ENCODE results near the gene DIDO1. TPM values are rescaled to one million over a fixed set of nuclear protein-coding genes. Genes with fewer than 3 reads are reported as not detected.

The DIDO1 gene
- total RNA-seq, 3 donors from 2014 or later (not counting 1 experiment from before 2014, with no cell fraction given), result 79.5 to 116 (median 83.4) TPM

GRCh38 chr20:62832951-62833391 lies 93.3 kb downstream of the DIDO1 start:
- Histone ChIP-seq H3K9me3 (ENCODE audit: control insufficient read depth, insufficient read depth, low read length) (no peaks in the 10 kb centered on the region), H3K36me3 (ENCODE audit: control insufficient read depth, insufficient read depth, low read length) (no peaks in the 10 kb centered on the region), H3K27me3 (ENCODE audit: control insufficient read depth, insufficient read depth, low read length) (no peaks in the 10 kb centered on the region), H3K27ac (ENCODE audit: low read length) (no peak overlapping the region), H3K4me1 (ENCODE audit: control insufficient read depth, insufficient read depth, low read length) (peaks cover 24% of the 10 kb centered on the region), H3K4me3 (ENCODE audit: low read length) (peak overlapping the region; percentile 14)
- Mint-ChIP-seq H3K9me3 (no peaks in the 10 kb centered on the region), H3K27ac (no peak overlapping the region), H3K4me3 (no peak overlapping the region), H3K27me3 (ENCODE audit: low read depth in 2 of 2) (no peaks in the 10 kb centered on the region), H3K36me3 (no peaks in the 10 kb centered on the region), H3K4me1 (peaks cover 0 to under 1% of the 10 kb centered on the region in 2 donors)
- no peak for DNase-seq
- TF ChIP-seq, protein P1, sequence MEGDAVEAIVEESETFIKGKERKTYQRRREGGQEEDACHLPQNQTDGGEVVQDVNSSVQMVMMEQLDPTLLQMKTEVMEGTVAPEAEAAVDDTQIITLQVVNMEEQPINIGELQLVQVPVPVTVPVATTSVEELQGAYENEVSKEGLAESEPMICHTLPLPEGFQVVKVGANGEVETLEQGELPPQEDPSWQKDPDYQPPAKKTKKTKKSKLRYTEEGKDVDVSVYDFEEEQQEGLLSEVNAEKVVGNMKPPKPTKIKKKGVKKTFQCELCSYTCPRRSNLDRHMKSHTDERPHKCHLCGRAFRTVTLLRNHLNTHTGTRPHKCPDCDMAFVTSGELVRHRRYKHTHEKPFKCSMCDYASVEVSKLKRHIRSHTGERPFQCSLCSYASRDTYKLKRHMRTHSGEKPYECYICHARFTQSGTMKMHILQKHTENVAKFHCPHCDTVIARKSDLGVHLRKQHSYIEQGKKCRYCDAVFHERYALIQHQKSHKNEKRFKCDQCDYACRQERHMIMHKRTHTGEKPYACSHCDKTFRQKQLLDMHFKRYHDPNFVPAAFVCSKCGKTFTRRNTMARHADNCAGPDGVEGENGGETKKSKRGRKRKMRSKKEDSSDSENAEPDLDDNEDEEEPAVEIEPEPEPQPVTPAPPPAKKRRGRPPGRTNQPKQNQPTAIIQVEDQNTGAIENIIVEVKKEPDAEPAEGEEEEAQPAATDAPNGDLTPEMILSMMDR (IDR thresholded peaks at IDR 0.05), result no peak
- intact Hi-C loops (cut with micrococcal nuclease), result no loop called here
- peak in 1 of 3 donors; percentile 28 for ATAC-seq
- WGBS (ENCODE audit: insufficient coverage), result 59% methylated on average over 14 of the region's 14 CpGs

- 57% methylated on average over 22 of the region's 22 CpGs for WGBS (ENCODE audit: insufficient coverage)
- peaks cover 18% of the 10 kb centered on the region for H3K4me1 ChIP-seq (ENCODE audit: control insufficient read depth, insufficient read depth, low read length)
- TF ChIP-seq, protein P1 (IDR thresholded peaks at IDR 0.05), result no peak
- Mint-ChIP-seq H3K4me1 (no peaks in the 10 kb centered on the region), H3K27me3 (ENCODE audit: low read depth in 2 of 2) (no peaks in the 10 kb centered on the region), H3K27ac (no peak overlapping the region), H3K9me3 (no peaks in the 10 kb centered on the region), H3K36me3 (no peaks in the 10 kb centered on the region), H3K4me3 (no peak overlapping the region)
- H3K9me3 ChIP-seq (ENCODE audit: control insufficient read depth, insufficient read depth, low read length), result no peaks in the 10 kb centered on the region
- ATAC-seq (peak in 1 of 3 donors; percentile 66), DNase-seq (peak in 1 of 2 donors; percentile 50)
- intact Hi-C loops (cut with micrococcal nuclease), result no loop called here
- no peaks in the 10 kb centered on the region for H3K27me3 ChIP-seq (ENCODE audit: control insufficient read depth, insufficient read depth, low read length)
- no peak overlapping the region for H3K27ac ChIP-seq (ENCODE audit: low read length)
- H3K36me3 ChIP-seq (ENCODE audit: control insufficient read depth, insufficient read depth, low read length), result no peaks in the 10 kb centered on the region
- peak overlapping the region; percentile 14 for H3K4me3 ChIP-seq (ENCODE audit: low read length)
Observed at GRCh38 chr20:62832212-62832922, 93.9 kb downstream of the DIDO1 start.

DNA sequence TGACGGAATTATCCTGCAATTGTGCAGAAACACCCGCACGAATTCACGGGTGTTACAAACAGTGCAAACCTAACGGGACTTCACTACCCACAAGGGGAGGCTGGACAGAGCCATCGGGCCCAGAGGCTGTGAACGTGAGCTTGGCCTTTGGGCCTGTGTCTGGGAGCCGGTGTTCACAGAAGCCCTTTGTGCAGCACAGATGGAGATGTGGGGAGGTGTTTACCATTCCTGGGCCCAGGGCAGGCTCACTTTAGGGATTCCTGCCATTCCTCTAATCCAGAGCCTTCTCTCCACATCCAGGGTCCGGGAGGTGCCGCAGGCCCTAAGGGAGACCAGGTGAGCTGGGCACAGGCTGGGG lies 94.5 kb downstream of the DIDO1 start:
- Histone ChIP-seq H3K9me3 (ENCODE audit: control insufficient read depth, insufficient read depth, low read length) (no peaks in the 10 kb centered on the region), H3K27me3 (ENCODE audit: control insufficient read depth, insufficient read depth, low read length) (no peaks in the 10 kb centered on the region), H3K4me3 (ENCODE audit: low read length) (no peak overlapping the region), H3K36me3 (ENCODE audit: control insufficient read depth, insufficient read depth, low read length) (no peaks in the 10 kb centered on the region), H3K27ac (ENCODE audit: low read length) (no peak overlapping the region), H3K4me1 (ENCODE audit: control insufficient read depth, insufficient read depth, low read length) (peaks cover 14% of the 10 kb centered on the region)
- Mint-ChIP-seq H3K9me3 (no peaks in the 10 kb centered on the region), H3K27ac (no peak overlapping the region), H3K4me3 (no peak overlapping the region), H3K4me1 (no peaks in the 10 kb centered on the region), H3K36me3 (no peaks in the 10 kb centered on the region), H3K27me3 (ENCODE audit: low read depth in 2 of 2) (no peaks in the 10 kb centered on the region)
- TF ChIP-seq, protein P1 (IDR thresholded peaks at IDR 0.05), result no peak
- intact Hi-C loops (cut with micrococcal nuclease), result no loop called here
- DNase-seq (no peak), ATAC-seq (no peak)
- 93% methylated on average over 10 of the region's 10 CpGs for WGBS (ENCODE audit: insufficient coverage)

DNA sequence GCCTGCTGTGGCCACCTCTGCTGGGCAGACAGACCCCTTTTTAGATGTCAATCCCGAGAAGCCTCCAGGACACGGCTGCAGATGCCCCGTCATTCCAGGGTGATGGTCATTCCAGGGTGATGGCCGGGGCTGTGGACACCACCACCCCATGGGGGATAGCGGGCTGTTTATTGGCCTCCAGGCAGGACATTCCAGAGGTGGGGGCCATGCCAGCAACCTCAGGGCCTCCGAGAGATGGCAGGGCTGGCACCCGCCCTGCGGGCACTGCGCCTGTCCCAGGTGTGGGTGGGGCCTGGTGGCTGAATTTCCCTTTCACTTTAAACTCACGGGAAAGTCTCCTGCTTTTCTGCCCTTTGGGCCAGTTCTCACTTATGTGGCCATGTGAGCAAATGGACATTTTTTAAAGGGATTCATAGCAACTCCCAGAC lies 94.9 kb downstream of the DIDO1 start:
- H3K27ac ChIP-seq (ENCODE audit: low read length), result no peak overlapping the region
- DNase-seq (no peak), ATAC-seq (no peak)
- intact Hi-C loops (cut with micrococcal nuclease), result no loop called here
- H3K27me3 ChIP-seq (ENCODE audit: control insufficient read depth, insufficient read depth, low read length), result no peaks in the 10 kb centered on the region
- WGBS (ENCODE audit: insufficient coverage), result 93% methylated on average over 10 of the region's 10 CpGs
- Mint-ChIP-seq H3K4me3 (no peak overlapping the region), H3K27ac (no peak overlapping the region), H3K27me3 (ENCODE audit: low read depth in 2 of 2) (no peaks in the 10 kb centered on the region), H3K36me3 (no peaks in the 10 kb centered on the region), H3K9me3 (no peaks in the 10 kb centered on the region), H3K4me1 (no peaks in the 10 kb centered on the region)
- H3K4me1 ChIP-seq (ENCODE audit: control insufficient read depth, insufficient read depth, low read length), result peaks cover 14% of the 10 kb centered on the region
- no peaks in the 10 kb centered on the region for H3K36me3 ChIP-seq (ENCODE audit: control insufficient read depth, insufficient read depth, low read length)
- H3K9me3 ChIP-seq (ENCODE audit: control insufficient read depth, insufficient read depth, low read length), result no peaks in the 10 kb centered on the region
- no peak overlapping the region for H3K4me3 ChIP-seq (ENCODE audit: low read length)
- TF ChIP-seq, protein P1 (IDR thresholded peaks at IDR 0.05), result no peak
